Calu3 (cell line): ENCODE results near the gene RADIL. TPM values are rescaled to one million over a fixed set of nuclear protein-coding genes. Genes with fewer than 3 reads are reported as not detected.

Experiments
- BruUV-seq: library from RNA; stranded (reverse); fragments of 400-500 nt; replicated peaks from 2 replicates; lab custom pipeline; 2021; lab: Mats Ljungman, UMichigan
- CTCF ChIA-PET: fragments of 300-600 bp; sonication (Branson Sonifier 250); formaldehyde crosslinking; loops from one replicate; lab custom pipeline; 2022; ENCODE audit warnings: antibody characterized with exemption; lab: Charles Lee
- DNase-seq: peaks from one replicate; pipeline ENCODE4 v3.0.0; 2022
- H3K27ac Mint-ChIP-seq: one replicate; pipeline ENCODE4 v1.8.0; 2022; ENCODE audit warnings: mixed read lengths; ENCODE audit not compliant: unreplicated experiment
- H3K27me3 Mint-ChIP-seq: one replicate; pipeline ENCODE4 v1.8.0; 2022; ENCODE audit warnings: mixed read lengths; ENCODE audit not compliant: unreplicated experiment
- H3K36me3 Mint-ChIP-seq: one replicate; pipeline ENCODE4 v1.8.0; 2022; ENCODE audit warnings: mild to moderate bottlenecking, moderate library complexity, mixed read lengths; ENCODE audit not compliant: insufficient read depth, unreplicated experiment
- H3K4me1 Mint-ChIP-seq: one replicate; pipeline ENCODE4 v1.8.0; 2022; ENCODE audit warnings: mild to moderate bottlenecking, low read depth, mixed read lengths; ENCODE audit not compliant: unreplicated experiment
- H3K4me3 Mint-ChIP-seq: one replicate; pipeline ENCODE4 v1.8.0; 2022; ENCODE audit warnings: mild to moderate bottlenecking, low read depth, moderate library complexity, mixed read lengths; ENCODE audit not compliant: unreplicated experiment
- H3K9me3 Mint-ChIP-seq: one replicate; pipeline ENCODE4 v1.8.0; 2022; ENCODE audit warnings: low read depth, mixed read lengths; ENCODE audit not compliant: unreplicated experiment
- intact Hi-C: fragments of 100-400 bp; cut with micrococcal nuclease; formaldehyde crosslinking; loops from one replicate; pipeline ENCODE4 v1.10.0; 2022; ENCODE audit not compliant: unreplicated experiment
- total RNA-seq: library from RNA; stranded (reverse); gene quantifications from 2 replicates; pipeline ENCODE4 v1.2.3, GENCODE V29; 2022
- TF ChIP-seq, protein P1 (sequence below): fragments of 200-600 bp; IDR thresholded peaks from one replicate; pipeline ENCODE4 v1.8.0; 2022; ENCODE audit warnings: antibody characterized with exemption; ENCODE audit not compliant: unreplicated experiment

Gene RADIL
- total RNA-seq, 1 experiment from 2014 or later: 1.8 TPM

- no peak for DNase-seq
- no TSS peak for BruUV-seq
- Mint-ChIP-seq H3K36me3 (no peaks in the 10 kb centered on the region), H3K27ac (no peak overlapping the region), H3K4me3 (no peak overlapping the region), H3K27me3 (peaks cover 19% of the 10 kb centered on the region), H3K9me3 (no peaks in the 10 kb centered on the region), H3K4me1 (no peaks in the 10 kb centered on the region)
- CTCF ChIA-PET: no interaction called here
- intact Hi-C loops: no loop called here
- TF ChIP-seq, protein P1, sequence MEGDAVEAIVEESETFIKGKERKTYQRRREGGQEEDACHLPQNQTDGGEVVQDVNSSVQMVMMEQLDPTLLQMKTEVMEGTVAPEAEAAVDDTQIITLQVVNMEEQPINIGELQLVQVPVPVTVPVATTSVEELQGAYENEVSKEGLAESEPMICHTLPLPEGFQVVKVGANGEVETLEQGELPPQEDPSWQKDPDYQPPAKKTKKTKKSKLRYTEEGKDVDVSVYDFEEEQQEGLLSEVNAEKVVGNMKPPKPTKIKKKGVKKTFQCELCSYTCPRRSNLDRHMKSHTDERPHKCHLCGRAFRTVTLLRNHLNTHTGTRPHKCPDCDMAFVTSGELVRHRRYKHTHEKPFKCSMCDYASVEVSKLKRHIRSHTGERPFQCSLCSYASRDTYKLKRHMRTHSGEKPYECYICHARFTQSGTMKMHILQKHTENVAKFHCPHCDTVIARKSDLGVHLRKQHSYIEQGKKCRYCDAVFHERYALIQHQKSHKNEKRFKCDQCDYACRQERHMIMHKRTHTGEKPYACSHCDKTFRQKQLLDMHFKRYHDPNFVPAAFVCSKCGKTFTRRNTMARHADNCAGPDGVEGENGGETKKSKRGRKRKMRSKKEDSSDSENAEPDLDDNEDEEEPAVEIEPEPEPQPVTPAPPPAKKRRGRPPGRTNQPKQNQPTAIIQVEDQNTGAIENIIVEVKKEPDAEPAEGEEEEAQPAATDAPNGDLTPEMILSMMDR: no peak
Observed at GRCh38 chr7:4876586-4876985, 6.9 kb downstream of the RADIL start.

GRCh38 chr7:4875391-4875790, 8.1 kb downstream of the RADIL start:
- BruUV-seq: no TSS peak
- no peaks in the 10 kb centered on the region for H3K9me3 Mint-ChIP-seq
- TF ChIP-seq, protein P1: no peak
- CTCF ChIA-PET: no interaction called here
- H3K27me3 Mint-ChIP-seq: peaks cover 29% of the 10 kb centered on the region
- H3K27ac Mint-ChIP-seq: no peak overlapping the region
- no peak for DNase-seq
- H3K4me3 Mint-ChIP-seq: no peak overlapping the region
- H3K36me3 Mint-ChIP-seq: no peaks in the 10 kb centered on the region
- no peaks in the 10 kb centered on the region for H3K4me1 Mint-ChIP-seq
- intact Hi-C loops: no loop called here

DNA sequence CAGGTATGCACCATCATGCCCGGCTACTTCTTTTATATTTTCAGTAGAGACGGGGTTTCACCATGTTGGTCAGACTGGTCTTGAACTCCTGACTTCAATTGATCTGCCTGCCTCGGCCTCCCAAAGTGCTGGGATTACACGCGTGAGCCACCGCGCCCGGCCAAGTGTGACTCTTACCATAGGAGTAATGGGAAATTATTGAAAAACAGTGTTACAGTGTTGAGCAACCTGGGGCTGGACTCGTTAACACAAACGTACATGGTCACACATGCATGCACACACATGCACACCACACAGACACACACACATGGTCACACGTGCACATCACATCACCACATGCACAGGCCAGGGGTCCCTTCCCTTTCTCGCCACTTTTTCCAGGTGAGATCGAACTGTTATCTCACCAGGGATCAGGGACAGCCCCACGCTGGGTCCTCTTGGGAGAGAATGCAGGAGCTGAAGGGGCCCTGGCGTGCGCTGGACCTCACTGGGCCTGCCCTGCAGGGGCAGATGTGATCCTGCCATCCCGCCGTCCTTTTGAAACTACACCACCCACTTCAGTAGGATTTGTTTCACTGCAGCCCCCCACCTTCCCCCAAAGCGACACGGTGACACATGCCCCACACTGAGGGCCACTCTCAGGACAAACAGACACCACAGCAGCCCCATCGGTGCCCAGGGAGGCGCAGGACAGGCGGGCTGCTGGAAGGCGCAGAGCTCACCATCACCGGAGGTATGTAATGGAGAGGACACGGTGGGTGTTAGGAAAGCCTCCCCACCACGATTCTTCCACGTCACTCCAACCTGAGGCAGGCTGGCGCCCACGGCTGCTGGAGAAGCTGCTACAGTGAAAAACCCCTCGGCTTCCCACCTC, 10.2 kb downstream of the RADIL start:
- BruUV-seq: no TSS peak
- H3K27me3 Mint-ChIP-seq: peaks cover 35% of the 10 kb centered on the region
- H3K4me1 Mint-ChIP-seq: no peaks in the 10 kb centered on the region
- intact Hi-C loops: no loop called here
- H3K4me3 Mint-ChIP-seq: no peak overlapping the region
- H3K27ac Mint-ChIP-seq: no peak overlapping the region
- no peaks in the 10 kb centered on the region for H3K9me3 Mint-ChIP-seq
- H3K36me3 Mint-ChIP-seq: no peaks in the 10 kb centered on the region
- TF ChIP-seq, protein P1: no peak
- DNase-seq: no peak
- CTCF ChIA-PET: interaction anchor here (0.6 to 0.8 kb wide), 2 partner anchors 196 to 1717 kb away, joined by 3 to 4 read pairs; no protein-coding TSS in a partner anchor

DNA sequence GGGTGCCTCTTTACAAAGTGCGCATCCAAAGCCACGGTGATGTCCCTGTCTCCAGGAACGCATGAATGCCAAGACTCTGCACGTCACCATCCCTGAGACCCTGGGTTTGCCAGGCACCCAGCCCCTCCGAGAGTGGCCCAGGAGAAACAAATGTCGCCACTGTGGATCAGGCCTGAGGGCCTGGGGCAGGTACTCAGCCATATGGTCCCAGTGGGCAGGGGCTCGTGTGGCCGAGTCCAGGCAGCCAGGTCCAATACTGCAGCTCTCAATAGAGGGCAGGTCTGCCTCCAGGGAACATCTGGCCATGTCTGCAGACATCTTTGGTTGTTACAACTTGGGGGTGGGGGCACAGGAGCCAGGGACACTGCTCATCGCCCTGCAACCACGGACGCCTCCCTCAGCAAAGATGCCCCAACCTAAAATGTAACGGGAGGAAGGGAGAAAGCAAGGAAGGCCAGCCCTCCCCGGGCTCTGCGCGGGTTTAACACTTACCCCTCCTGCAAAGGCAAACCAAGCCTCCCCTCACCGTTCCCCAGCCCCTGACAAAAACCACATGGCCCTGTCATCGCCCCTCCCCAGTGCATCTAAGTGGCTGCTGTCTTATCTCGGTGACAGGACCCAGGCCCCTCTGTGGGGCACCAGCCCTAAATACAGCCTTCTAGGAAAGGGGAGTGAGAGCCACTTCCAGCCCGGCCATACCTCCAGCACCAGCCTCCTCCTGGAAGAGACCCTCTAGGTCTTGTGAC, 11.4 kb downstream of the RADIL start:
- no peak overlapping the region for H3K27ac Mint-ChIP-seq
- no peak overlapping the region for H3K4me3 Mint-ChIP-seq
- CTCF ChIA-PET: no interaction called here
- intact Hi-C loops: no loop called here
- H3K36me3 Mint-ChIP-seq: no peaks in the 10 kb centered on the region
- TF ChIP-seq, protein P1: no peak
- no peaks in the 10 kb centered on the region for H3K9me3 Mint-ChIP-seq
- H3K27me3 Mint-ChIP-seq: peaks cover 35% of the 10 kb centered on the region
- no peaks in the 10 kb centered on the region for H3K4me1 Mint-ChIP-seq
- no peak for DNase-seq
- no TSS peak for BruUV-seq
